A673 (cell line): ENCODE results near the gene FHIT. TPM values are rescaled to one million over a fixed set of nuclear protein-coding genes. Genes with fewer than 3 reads are reported as not detected.

Experiments used
- BruUV-seq: library from RNA; stranded (reverse); fragments of 400-500 nt; replicated peaks from 2 replicates; lab custom pipeline; 2021; lab: Mats Ljungman, UMichigan
- CTCF ChIA-PET: fragments of 300-600 bp; sonication (Branson Sonifier 250); formaldehyde crosslinking; loops from one replicate; lab custom pipeline; 2022; ENCODE audit warnings: antibody characterized with exemption; lab: Charles Lee
- POLR2A ChIA-PET: fragments of 300-600 bp; sonication (Branson Sonifier 250); formaldehyde crosslinking; loops from one replicate; lab custom pipeline; 2022; ENCODE audit warnings: antibody characterized with exemption; ENCODE audit not compliant: low non-redundant PET; lab: Charles Lee
- DNase-seq: peaks from one replicate; pipeline ENCODE4 v3.0.0-alpha.2; 2015; ENCODE audit warnings: low spot score
- H3K27ac ChIP-seq: fragments of 200-600 bp; sonication (generic); 2 replicates; pipeline ENCODE4 v1.5.1; 2016; ENCODE audit warnings: mixed run types, low read depth, mild to moderate bottlenecking, mixed read lengths, antibody characterized with exemption, low read length; ENCODE audit not compliant: poor library complexity, severe bottlenecking
- H3K27me3 ChIP-seq: fragments of 200-600 bp; sonication (generic); replicated peaks from 2 replicates; pipeline ENCODE4 v1.6.1; 2017; ENCODE audit warnings: mixed run types, low read depth, mild to moderate bottlenecking, mixed read lengths, antibody characterized with exemption, low read length; ENCODE audit not compliant: insufficient read depth, poor library complexity
- H3K36me3 ChIP-seq: fragments of 200-600 bp; sonication (generic); 2 replicates; pipeline ENCODE4 v1.6.1; 2016; ENCODE audit warnings: mixed run types, mild to moderate bottlenecking, mixed read lengths, antibody characterized with exemption, low read length; ENCODE audit not compliant: insufficient read depth, poor library complexity, severe bottlenecking
- H3K4me1 ChIP-seq: fragments of 200-600 bp; sonication (generic); 2 replicates; pipeline ENCODE4 v1.6.1; 2017; ENCODE audit warnings: mixed run types, mild to moderate bottlenecking, mixed read lengths, antibody characterized with exemption, low read length; ENCODE audit not compliant: insufficient read depth, poor library complexity, severe bottlenecking
- H3K4me3 ChIP-seq: fragments of 200-600 bp; sonication (generic); 2 replicates; pipeline ENCODE4 v1.5.1; 2016; ENCODE audit warnings: low read depth, mixed run types, mild to moderate bottlenecking, mixed read lengths, low read length; ENCODE audit not compliant: poor library complexity, severe bottlenecking
- H3K9me3 ChIP-seq: fragments of 200-600 bp; sonication (generic); 2 replicates; pipeline ENCODE4 v1.6.1; 2016; ENCODE audit warnings: mixed run types, low read depth, mild to moderate bottlenecking, mixed read lengths, antibody characterized with exemption, low read length; ENCODE audit not compliant: poor library complexity, severe bottlenecking
- EZH2 ChIP-seq: fragments of 200-600 bp; sonication (generic); IDR thresholded peaks from 2 replicates; pipeline ENCODE4 v1.6.1; 2017; ENCODE audit warnings: borderline replicate concordance, low read depth, mild to moderate bottlenecking, mixed read lengths, antibody characterized with exemption, low read length; ENCODE audit not compliant: poor library complexity, severe bottlenecking
- intact Hi-C: fragments of 100-400 bp; cut with micrococcal nuclease; formaldehyde crosslinking; loops from one replicate; pipeline ENCODE4 v1.10.0; 2022; ENCODE audit not compliant: unreplicated experiment
- total RNA-seq: library from RNA; stranded (reverse); gene quantifications from 2 replicates; pipeline ENCODE4 v1.2.3, GENCODE V29; 2021
- TF ChIP-seq, protein P1 (sequence below): fragments of 300-800, 200-600 bp; sonication (generic); conservative IDR thresholded peaks from 2 replicates; pipeline ENCODE4 v1.5.1; 2017; ENCODE audit warnings: low read depth, mild to moderate bottlenecking, antibody characterized with exemption, low read length, moderate library complexity, mixed read lengths

Gene FHIT
- total RNA-seq, 1 experiment from 2014 or later: not detected

DNA sequence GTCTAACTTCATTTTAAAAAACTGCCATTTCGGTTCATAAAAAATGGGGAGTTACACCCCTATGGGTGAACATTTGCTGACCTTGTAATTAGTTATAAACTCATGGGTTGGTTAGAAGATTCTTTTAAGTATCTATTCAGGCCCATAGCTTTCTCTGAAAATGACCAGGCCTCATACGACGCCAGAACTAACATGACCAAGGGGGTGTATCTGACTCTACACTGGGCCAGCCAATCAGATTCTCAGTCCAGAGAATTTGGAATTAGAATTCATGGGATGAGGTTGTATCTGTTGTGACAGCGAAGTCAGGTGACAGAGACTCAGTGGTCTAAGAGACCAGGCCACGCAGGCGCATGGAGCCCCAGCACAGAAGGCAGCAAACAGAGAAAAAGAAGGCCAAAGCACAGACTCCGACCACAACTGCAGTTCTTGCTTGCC, 981.4 kb downstream of the FHIT start:
- POLR2A ChIA-PET: no interaction called here
- BruUV-seq: no TSS peak

DNA sequence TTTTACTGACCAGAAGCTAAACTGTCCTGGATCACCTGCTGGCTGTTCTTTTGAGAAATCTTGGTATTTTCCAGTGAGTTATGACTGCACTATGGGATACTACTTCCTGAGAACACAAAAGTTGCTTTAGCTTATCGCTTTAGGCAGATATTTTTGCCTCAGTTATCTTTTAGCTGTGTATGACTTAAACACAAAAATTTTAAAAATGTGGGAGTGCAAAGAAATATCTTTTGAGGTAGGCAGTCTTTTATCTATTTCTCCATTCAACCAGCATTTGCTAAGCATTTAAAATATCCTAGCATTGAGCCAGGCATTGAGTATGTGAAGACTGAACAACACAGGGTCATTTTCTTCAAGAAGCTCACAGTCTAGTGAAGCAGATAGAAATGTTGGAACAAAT, 981.9 kb downstream of the FHIT start:
- Histone ChIP-seq H3K27ac (no peak overlapping the region), H3K27me3 (no peaks in the 10 kb centered on the region), H3K4me1 (no peaks in the 10 kb centered on the region), H3K4me3 (no peak overlapping the region), H3K9me3 (no peaks in the 10 kb centered on the region), H3K36me3 (no peaks in the 10 kb centered on the region)
- no peak for DNase-seq
- TF ChIP-seq, protein P1, sequence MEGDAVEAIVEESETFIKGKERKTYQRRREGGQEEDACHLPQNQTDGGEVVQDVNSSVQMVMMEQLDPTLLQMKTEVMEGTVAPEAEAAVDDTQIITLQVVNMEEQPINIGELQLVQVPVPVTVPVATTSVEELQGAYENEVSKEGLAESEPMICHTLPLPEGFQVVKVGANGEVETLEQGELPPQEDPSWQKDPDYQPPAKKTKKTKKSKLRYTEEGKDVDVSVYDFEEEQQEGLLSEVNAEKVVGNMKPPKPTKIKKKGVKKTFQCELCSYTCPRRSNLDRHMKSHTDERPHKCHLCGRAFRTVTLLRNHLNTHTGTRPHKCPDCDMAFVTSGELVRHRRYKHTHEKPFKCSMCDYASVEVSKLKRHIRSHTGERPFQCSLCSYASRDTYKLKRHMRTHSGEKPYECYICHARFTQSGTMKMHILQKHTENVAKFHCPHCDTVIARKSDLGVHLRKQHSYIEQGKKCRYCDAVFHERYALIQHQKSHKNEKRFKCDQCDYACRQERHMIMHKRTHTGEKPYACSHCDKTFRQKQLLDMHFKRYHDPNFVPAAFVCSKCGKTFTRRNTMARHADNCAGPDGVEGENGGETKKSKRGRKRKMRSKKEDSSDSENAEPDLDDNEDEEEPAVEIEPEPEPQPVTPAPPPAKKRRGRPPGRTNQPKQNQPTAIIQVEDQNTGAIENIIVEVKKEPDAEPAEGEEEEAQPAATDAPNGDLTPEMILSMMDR: no peak
- no peak for TF ChIP-seq EZH2
- POLR2A ChIA-PET: no interaction called here
- CTCF ChIA-PET: no interaction called here
- BruUV-seq: no TSS peak
- intact Hi-C loops: no loop called here

More for the DNA sequence above, 981.4 kb downstream of the FHIT start:
- TF ChIP-seq EZH2: no peak
- TF ChIP-seq, protein P1: no peak
- intact Hi-C loops: no loop called here
- CTCF ChIA-PET: no interaction called here
- H3K4me1 ChIP-seq: no peaks in the 10 kb centered on the region
- no peaks in the 10 kb centered on the region for H3K36me3 ChIP-seq
- no peak overlapping the region for H3K4me3 ChIP-seq
- no peaks in the 10 kb centered on the region for H3K9me3 ChIP-seq
- H3K27ac ChIP-seq: no peak overlapping the region
- no peak for DNase-seq
- H3K27me3 ChIP-seq: no peaks in the 10 kb centered on the region

DNA sequence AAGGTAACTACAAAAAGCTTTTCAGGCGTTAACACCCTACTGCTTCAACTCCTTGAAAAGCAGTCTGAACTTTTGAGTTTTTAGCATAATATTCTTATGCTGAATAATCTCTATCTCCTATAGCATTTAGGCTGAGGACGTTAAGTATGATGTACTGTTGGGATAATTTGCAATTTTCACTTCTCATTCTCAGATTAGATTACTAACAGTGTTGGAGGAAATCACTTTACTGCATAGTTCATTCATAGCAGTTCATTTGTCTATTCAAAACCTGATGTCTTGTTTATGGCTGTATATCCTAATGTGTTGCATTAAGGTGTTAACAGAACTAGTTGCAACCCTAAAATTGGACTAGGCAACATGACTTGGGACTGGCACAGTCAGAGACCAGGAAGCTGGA, 983.1 kb downstream of the FHIT start:
- H3K4me3 ChIP-seq: no peak overlapping the region
- DNase-seq: no peak
- ChIA-PET CTCF (no interaction called here), POLR2A (no interaction called here)
- H3K36me3 ChIP-seq: no peaks in the 10 kb centered on the region
- TF ChIP-seq, protein P1: no peak
- no peak for TF ChIP-seq EZH2
- no peaks in the 10 kb centered on the region for H3K27me3 ChIP-seq
- intact Hi-C loops: no loop called here
- no peaks in the 10 kb centered on the region for H3K4me1 ChIP-seq
- no peak overlapping the region for H3K27ac ChIP-seq
- no peaks in the 10 kb centered on the region for H3K9me3 ChIP-seq
- no TSS peak for BruUV-seq
